Measurements from ENCODE around the gene SDCBP2.

DNA sequence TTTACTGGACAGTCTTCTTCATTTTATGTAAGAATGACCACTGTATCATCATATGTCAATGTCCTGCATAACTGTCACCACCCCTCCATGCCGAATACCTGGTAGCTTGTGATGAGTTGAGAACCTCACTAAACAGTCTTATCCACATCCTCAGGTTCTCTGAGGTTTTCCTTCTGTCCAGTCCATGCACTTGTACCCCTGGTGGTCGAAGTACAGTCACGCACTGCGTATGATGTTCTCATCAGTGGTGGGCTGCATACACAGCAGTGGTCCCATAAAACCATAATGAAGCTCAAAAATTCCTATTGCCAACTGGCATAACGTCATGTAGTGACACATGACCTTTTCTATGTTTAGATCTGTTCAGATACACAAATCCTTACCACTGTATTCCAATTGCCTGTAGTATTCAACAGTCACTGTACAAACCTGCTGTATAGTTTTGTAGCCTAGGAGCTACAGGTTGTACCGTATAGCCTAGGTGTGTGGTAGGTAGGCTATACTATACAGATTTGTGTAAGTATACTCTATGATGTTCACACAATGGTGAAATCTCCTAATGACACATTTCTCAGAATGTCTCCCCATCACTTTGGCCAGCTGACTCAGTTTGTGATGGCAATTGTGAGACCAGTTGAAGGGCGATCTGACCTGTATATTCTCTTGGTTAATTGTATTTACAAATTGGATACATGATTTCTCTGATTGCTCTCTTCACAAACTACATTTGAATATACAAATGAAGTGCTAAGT lies 31.3 kb upstream of the SDCBP2 start:
- TF ChIP-seq EZH2 (IDR thresholded peaks at IDR 0.05; ENCODE audit: insufficient read depth, low read length) (no peak), CTCF (IDR thresholded peaks at IDR 0.05; ENCODE audit: insufficient read depth, low read depth, low read length) (peak; percentile 10)

Data from astrocyte (in vitro differentiated cells and primary cell).